ENCODE measurements around the gene FAM3C.

The FAM3C gene

DNA sequence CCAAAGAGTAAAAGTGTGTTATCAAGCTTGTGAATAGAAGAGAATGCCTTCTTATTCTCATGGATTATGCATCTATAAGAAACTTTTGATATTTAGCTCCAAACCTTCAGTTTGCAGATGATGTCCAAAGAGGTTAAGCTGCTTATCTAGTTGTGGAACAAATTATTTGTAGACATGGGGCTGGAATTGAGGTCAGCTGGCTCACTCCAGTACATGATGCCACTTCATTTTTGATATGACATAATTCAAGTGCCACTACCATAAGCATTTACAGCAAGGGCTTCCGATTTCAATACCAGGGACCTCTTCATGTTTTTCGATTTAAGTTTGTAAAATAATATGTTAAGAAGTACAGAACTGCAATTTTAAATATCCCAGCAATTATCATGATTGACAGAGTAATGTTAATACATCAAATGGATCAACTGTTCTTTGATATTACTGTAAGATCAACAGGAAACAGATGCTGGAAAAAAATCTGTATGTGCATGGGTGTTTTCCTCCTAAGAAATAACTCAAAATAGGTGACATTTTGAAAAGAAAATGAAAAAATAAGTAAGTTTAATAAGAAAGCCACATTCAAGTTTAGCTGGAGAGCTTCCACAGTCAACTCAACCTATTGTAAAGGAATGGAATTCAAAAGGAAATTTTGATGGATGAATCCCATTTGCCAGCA is 12.7 kb downstream of the FAM3C start:
- no peak for DNase-seq (ENCODE audit: low read depth in 1 of 2, low spot score in 1 of 2)

DNA sequence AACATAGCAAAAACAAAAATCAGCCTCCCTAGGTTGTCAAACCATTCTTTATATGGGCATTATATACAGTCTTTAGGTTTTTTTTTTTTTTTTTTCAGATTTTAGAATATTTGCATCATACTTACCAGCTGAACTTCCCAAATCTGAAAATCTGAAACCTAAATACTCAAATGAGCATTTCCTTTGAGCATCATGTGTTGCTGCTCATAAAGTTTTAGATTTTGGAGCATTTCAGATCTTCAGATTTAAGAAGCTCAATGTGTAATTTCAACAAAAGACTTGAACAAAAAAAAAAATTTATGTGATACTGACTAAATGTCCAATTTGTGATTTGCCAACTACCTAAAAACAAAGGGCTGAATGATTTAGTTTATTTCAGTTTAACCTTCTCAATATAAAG is 13.6 kb downstream of the FAM3C start:
- DNase-seq (ENCODE audit: low read depth in 1 of 2, low spot score in 1 of 2) = no peak

DNA sequence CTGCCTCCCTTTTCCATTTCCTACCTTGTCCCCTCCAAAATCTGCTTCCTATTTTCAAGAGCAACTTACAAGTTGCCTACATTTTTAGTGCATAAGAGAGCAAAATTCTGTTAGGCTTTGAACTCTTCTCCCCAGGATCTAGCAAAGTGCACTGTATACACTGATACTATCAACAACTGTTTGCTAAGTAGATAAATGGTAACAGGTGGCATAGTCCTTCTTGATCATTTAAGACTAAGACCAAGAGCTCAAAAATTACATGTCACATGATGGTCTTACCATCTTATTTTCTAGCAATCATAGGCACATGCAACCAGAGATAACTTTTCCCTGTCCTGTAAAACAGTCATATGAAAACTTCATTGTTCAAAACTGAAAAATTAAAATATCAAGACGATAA is 16.2 kb downstream of the FAM3C start:
- no peak for DNase-seq (ENCODE audit: low read depth in 1 of 2, low spot score in 1 of 2)

DNA sequence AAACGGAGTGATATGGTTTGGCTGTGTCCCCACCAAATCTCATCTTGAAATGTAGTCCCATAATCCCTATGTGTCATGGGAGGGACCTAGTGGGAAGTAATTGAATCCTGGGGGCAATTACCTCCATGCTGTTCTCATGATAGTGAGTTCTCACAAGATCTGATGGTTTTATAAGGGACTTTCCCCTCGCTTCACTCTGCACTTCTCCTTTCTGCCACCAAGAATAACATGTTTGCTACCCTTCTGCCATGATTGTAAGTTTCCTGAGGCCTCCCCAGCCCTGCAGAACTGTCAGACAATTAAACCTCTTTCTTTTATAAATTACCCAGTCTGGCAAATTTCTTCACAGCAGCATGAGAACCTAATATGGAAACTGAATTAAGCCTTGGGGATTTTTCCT is 19.1 kb downstream of the FAM3C start:
- no peak for DNase-seq (ENCODE audit: low read depth in 1 of 2, low spot score in 1 of 2)

DNA sequence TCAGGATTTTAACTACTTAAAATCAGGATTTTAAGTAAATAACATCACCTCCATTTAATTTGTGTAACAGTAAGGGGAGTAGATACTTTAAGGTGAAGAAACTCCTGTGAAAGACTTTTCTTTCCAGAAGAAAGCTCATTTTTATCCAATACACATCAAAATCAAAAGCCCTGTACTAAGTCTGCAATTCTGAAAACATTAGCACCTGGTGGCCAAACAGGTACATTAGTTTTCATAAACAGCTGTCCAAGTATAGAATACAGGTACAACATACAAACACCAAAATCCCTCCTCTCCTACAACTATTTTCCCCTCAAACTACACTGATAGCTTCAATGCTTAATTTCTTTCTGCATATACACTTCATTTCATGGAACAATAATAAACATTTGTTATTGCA is 22.9 kb downstream of the FAM3C start:
- no peak for DNase-seq (ENCODE audit: low read depth in 1 of 2, low spot score in 1 of 2)

DNA sequence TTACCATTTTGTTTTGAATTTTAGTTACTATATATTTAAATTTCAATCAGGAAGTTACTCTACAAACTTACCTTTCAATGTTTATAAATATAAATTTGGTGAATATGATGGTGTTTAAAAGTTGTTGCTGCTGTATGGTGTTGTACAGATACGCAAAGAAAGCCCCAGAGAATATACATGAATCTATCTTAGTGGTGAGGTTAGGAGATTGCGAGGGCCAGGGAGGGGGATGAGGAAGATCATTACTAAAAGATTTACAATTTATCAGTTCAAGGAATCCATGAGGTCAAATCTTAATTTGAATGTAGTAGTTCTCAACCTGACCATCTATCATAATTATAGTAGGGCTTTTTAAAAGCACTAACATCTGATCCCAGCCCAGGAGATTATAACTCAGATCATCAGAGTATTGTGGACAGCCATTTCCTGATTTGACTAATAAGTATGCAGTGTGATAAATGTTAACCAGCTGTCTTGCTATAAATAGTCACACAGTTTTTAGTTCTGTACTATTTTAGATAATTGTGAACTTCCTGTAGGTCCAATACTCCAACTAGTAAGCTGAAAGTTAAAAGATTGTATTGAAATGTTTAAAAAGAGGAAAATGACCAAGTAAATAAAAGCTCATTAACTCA is 23.6 kb downstream of the FAM3C start:
- no peak for DNase-seq (ENCODE audit: low read depth in 1 of 2, low spot score in 1 of 2)

DNA sequence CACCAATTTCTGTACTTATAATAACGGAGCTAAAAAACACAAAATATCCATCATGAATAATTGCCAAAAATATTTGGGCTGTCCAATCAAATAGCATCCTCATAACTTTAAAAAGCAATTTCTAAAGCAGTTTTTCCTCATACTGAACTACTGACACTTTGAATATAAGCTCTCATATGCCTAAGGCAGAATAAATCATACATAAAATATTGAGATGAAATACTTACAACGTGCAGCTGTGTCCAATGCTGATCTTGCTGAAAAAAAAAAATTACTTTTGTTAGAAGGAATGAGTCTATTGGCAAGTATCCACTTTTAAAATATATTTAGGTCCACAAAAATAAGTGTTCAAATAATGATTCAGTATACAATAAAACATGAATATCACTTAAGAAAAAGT is 24.2 kb downstream of the FAM3C start:
- DNase-seq (ENCODE audit: low read depth in 1 of 2, low spot score in 1 of 2) = no peak

DNA sequence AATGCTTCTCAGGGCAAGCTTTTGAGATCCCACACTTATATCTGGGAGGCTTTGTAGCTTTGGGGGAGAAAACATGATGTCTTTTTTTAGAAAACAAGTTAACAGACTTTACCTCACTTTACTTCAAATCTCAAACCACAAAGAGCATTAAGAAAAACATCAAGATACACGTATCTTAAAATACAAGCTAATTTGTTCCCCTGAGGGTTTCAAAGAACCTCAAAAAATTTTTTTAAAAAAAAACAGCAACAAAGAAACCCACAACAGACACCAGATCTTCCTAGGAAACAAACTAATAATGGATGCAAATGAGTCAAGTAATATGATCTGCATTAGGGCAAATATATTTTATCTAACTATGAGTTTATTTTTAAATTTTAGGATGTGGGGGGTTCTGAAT is 24.7 kb downstream of the FAM3C start:
- DNase-seq (ENCODE audit: low read depth in 1 of 2, low spot score in 1 of 2) = no peak

DNA sequence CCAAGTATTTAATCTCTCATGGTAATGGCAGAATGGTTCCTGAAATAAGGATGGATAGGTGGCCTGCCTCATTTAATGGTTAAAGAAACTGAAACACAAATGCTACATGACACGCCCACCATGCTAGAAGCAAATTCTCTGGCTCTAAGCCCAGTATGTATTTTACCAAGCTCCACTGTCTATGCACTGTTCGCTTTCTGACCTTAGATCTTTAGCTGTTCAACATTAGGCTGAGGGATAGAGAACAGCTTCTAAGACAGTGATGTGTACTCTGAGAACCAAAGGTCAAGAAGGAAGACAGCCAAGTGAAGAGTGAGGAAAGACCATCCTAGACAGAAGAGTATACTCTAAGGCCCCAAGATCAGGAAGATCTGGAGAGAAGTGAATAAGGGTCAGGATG is 26.6 kb downstream of the FAM3C start:
- no peak for DNase-seq (ENCODE audit: low read depth in 1 of 2, low spot score in 1 of 2)

DNA sequence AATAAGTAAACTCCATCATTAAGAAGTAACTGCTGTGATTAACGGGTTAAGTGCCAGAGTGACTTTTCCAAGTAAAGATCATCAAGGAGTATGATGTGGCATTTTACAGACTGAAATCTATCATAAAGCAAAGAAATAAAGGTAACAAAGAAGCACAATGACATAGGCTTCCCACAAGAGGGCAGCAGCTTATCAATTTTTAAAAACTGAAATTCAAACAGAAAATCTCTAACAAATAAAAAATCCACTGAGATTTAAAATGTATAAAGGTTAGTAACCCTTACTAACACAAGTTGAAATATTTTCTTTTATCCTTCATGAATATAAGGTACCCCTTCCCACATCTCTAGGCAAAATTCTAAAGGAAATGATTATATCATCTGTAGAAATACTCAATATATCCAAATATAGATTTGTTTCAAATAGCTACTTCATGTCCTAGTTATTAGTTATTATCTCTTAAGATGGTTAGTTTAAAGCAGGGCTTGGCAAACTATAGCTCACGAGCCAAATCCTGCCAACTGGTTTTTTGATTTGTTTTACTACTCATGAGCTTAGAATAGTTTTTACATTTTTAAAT is 29.2 kb downstream of the FAM3C start:
- DNase-seq (ENCODE audit: low read depth in 1 of 2, low spot score in 1 of 2) = peak in 1 of 2 donors; percentile 7

DNA sequence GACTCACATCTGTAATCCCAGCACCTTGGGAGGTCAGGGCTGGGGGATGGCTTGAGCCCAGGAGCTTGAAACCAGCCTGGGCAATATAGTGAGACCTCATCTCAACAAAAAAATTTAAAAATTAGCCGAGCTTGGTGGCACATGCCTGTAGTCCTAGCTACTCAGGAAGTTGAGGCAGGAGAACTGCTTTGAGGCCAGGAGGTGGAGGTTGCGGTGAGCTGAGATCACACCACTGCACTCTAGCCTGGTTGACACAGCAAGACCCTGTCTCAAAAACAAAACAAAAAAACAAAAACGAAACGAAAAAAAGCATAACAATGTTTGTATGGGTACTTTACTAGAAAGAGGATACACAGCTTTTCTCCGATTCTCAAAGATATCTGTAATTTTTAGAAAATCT is 35.5 kb downstream of the FAM3C start:
- DNase-seq (ENCODE audit: low read depth in 1 of 2, low spot score in 1 of 2) = no peak

DNA sequence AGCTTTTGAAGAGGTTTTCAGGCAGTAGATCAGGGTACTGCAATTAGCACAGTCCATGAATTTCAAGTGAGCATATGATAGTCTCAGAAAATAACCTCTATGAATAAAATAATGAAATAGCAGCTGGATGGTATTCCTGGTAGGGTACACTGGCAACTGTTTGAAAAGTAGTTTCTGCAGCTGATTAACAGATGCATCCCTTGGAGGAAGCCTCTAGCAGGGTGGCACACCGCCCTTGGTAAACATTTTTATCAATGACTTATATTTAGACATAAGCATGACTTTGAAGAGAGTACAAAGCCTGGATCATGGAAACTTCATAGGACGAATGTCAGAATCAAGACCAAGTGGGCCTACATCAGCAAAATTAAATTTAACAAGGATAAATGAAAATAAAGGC is 40.5 kb downstream of the FAM3C start:
- DNase-seq (ENCODE audit: low read depth in 1 of 2, low spot score in 1 of 2) = no peak

DNA sequence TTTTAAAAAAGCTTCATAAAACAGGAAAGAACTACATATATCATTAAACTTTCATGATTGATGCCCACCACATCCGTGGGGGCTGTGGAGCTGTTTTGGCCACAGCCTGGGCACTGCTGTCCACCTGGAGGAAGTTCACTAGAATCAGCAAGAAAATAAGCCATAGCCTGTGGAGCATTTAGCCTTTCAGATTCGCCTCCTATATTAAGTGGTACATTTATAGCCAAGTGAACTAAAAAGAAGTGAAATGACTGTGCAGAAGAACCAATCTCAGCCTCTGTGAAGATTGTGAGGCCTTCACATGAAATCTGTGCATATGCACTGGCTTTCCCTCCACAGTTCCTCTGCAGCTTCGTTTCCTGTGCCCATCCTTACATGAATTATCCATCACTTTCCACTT is 43.8 kb downstream of the FAM3C start:
- DNase-seq (ENCODE audit: low read depth in 1 of 2, low spot score in 1 of 2) = no peak

DNA sequence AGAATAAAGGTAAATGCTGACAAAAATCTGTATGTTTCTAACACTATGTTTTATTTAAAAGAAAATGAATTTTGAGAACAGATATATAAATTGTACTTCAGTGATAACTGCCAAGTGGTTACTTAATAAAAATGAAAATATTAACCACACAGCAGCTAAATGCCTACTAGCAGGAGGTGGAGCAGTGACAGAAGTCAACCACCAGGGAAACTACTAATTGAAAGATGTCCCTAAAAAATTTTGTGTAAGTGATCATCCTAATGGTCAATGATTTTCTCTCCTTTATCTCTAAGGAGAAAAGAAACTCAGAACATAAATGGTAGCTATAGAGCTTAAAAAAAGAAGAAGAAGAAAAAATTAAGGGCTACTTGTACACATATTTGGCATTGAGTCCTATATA is 44.4 kb downstream of the FAM3C start:
- no peak for DNase-seq (ENCODE audit: low read depth in 1 of 2, low spot score in 1 of 2)

DNA sequence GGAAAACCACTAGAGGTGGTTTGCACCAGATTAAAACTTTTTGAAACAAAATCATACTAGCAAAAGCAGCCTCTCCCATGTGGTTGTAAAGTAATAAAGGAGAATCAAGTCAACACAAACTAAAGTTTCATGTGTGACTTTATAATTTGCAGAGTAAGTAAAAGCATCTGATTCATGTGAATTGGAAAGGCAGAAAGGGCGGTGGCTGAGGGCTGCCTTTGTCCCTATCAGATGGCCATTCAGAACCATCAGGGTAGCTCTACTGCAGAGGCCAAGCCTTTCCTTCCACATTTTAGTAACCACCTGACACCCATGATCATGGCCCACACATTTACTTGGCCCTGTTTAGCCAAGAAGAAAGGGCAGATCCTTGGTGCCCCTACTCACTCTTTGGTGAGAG is 51.6 kb downstream of the FAM3C start:
- no peak for DNase-seq (ENCODE audit: low read depth in 1 of 2, low spot score in 1 of 2)

DNA sequence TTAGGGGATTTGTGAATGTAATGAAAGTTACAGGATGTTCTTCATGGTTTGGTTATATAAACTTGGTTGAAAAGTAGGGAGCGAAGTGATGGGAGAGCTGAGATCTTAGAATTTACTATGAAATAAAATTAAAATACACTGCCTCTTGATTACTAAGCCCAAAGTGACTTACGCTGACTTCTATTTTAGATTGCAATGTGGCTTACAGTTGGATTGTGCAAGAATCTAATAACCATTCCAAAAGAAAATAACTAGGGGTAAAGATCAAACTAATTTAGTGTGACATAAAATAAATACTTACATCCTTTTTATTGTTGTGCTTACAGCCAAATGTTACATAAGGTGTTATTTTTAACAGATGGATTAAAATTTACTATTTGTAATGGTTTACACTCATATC is 52.0 kb downstream of the FAM3C start:
- DNase-seq (ENCODE audit: low read depth in 1 of 2, low spot score in 1 of 2) = no peak

DNA sequence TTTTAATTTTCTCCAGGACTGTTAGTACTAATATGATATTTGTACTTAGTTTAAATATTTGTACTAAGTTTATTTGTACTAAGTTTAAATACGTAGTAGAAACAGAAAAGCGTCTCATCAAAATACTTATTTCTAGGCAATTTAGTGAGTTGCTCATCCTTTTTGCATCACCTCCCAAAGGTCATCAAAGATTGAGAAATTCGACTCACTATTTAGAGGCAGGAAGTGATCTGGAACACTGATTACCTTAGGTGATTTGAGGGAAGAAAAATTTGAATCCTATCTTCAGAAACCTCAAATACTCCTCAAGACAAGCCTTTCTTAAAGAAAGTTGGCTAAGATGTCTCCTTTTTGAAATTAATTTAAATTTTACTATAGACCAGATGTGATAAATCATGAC is 52.8 kb downstream of the FAM3C start:
- DNase-seq (ENCODE audit: low read depth in 1 of 2, low spot score in 1 of 2) = no peak

DNA sequence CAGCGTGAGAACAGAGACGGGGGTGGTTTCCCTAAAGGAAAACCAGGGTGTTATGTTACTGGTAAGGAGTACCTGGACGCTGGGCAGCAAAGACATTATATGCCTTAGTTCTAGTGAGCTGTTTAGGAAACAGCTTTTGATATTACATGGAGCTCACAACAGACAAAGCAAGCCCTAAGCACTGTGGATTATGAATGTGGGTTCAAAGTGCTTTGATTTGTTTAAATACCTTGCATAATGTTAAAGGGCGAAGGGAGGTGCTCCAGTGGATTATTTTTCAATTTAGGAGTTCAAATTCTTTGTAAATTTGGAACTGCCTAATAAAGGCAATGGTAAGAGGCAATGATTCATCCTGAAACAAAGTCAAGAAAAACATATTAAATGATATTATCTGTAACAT is 53.5 kb downstream of the FAM3C start:
- no peak for DNase-seq (ENCODE audit: low read depth in 1 of 2, low spot score in 1 of 2)

DNA sequence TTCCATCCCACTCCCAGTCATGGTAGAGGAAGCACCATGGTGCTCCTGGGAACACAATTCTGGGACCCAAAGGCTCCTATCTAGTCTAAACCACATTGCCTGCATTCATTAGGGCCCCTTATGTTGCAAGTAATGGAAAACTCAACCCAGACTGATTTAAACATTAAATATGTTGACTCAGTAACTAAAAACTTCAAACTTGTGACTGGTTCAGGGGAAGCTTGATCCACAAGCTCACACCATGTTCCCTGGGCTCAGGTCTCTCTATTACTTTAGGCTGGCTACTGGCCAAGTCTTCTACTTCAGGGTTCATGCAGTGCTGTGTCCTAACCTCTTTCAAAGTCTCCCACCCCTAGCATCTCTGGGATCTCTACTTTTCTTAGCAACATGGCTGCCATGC is 54.2 kb downstream of the FAM3C start:
- no peak for DNase-seq (ENCODE audit: low read depth in 1 of 2, low spot score in 1 of 2)

DNA sequence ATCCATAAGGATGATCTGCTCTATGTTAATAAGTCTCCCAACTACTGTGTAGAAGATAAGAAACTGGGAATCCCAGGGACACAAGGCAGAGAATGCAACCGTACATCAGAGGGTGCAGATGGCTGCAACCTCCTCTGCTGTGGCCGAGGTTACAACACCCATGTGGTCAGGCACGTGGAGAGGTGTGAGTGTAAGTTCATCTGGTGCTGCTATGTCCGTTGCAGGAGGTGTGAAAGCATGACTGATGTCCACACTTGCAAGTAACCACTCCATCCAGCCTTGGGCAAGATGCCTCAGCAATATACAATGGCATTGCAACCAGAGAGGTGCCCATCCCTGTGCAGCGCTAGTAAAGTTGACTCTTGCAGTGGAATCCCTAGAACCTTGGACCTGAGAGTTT is 57.0 kb downstream of the FAM3C start:
- no peak for DNase-seq (ENCODE audit: low read depth in 1 of 2, low spot score in 1 of 2)

DNA sequence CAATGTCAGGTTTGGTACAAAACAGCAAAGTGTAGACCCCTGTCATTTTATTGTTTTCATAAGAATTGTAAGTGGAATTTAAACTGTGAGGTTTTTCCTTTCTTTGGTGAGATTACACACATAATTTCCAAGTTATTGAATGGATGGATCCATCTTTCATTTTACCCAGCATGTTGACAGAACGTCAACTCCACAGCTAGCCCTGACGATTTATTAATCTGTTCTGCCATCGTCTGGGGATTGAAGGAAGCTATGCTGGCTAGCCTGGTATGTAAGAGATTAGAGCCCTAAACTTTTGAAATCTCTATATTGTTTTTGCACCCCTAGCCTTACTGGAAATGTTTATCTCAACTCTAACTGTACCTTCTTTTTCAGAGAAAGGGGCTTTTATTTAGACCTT is 58.7 kb downstream of the FAM3C start:
- no peak for DNase-seq (ENCODE audit: low read depth in 1 of 2, low spot score in 1 of 2)

DNA sequence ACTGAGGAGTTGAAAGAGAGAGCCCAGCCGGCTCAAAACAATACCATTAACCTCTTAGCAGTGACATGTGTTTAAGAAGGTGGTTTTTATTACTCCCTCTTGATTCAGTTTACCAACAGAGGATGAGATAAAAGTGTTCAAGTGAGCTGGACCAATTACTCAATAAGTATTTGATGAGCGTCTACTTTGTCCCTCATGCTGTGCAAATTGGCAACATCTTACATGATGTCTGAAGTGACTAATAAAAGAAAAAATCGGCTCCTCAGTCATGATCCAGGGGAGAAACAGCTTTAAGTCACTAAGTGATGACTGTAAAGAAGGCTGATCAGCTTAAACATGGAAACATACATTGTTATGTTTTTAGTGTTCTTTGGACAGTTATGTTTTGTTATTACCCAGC is 59.5 kb downstream of the FAM3C start:
- no peak for DNase-seq (ENCODE audit: low read depth in 1 of 2, low spot score in 1 of 2)

All from activated CD4-positive, alpha-beta T cell treated with anti-CD3 and anti-CD28 coated beads, Interleukin-2, amount 50 U/mL, for 24 hours (primary cell).